ENCODE results near the gene AP4B1.
"Not testable (repeated sequence)": the region's sequence is repeated elsewhere in the genome, so short reads cannot be mapped to it uniquely, and the experiment has no call there.

The AP4B1 gene

DNA sequence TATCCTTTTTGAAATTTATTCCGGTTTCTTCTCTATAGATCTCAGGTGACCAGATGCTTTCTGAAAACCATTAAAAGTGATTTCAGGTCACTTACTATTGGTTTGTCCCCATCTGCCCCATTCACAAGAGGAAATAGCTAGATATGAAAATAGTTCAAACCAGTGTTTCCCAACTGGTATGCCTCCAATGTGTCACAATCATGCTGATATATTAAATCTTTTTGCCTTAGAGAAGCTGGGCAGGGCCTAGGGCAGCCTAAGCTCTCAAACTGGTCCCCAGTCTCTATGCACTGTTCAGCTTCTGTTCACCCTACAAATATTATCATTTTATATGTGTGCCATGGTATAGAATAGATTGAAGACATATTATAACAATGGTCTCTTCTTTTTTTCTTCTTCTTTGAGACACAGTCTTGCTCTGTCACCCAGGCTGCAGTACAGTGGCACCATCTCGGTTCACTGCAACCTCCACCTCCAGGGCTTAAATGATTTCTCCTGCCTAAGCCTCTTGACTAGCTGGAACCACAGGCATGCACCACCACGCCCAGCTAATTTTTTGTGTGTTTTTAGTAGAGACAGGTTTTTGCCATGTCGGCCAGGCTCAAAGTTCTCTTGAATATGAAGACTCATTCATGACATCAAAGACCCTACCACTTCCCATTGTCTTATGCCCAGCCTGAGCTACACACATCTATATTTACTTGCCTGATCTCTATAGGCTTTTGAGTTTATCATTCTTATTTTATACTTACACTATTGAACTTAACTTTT is 48.8 kb downstream of the AP4B1 start:
- no peak for DNase-seq

DNA sequence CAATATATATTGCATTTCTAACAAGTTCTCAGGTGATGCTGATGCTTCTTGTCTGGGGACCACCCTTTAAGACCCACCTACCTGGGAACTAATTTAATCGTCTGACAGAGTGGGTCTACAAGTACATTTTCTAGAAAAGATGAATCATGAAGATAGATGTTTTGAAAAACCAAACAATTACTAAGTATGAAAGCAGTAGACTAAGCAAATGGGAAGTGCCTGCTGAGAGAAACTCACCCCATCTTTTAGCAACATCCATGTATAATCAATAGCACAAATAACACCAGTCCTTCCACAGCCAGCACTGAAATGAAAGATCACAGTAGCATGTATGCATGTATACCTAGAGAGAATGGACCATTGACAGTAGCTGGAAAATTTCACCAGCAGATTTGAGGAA is 50.4 kb downstream of the AP4B1 start:
- no peak for DNase-seq

DNA sequence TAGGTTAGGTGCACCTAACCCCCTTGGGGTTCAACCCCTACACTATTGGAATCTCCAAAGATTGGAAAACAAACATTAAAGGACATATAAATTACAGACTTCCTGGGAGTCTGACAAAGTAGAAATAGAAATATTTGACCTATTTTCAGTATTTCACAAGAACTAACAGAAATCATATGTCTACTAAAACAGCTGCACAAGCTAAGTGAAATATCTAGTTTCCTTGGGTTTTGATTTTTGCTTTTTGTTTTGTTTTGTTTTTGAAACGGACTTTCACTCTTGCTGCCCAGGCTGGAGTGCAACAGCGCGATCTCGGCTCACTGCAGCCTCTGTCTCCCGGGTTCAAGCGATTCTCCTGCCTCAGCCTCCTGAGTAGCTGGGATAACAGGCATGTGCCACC is 51.9 kb downstream of the AP4B1 start:
- DNase-seq = not testable (repeated sequence)

DNA sequence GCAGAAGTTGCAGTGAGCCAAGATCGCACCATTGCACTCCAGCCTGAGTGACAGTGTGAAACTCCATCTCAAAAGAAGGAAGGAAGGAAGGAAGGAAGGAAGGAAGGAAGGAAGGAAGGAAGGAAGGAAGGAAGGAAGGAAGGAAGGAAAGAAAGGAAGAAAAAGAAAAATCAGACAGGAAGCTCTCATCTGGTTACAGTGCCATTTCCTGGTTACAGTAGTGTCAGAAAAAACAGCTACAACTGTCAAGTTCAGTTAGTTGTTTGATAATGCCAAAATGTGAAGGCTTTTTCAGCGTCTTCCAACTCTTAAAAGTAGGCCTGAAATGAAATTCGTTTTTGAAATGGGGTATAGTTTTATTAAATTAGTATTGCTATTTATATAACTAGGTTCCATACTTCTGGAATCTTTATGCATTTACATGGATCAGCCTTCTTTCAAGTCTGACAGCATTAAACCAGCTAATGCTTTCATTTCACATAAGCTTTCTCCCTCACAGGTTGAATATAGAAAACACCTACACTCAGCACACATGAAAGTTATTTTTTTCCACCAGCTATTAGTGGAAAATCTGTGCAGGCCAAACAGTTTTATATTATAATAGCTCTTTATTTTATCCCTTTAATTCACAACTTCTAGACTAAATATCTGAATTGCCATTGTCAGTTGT is 54.3 kb downstream of the AP4B1 start:
- DNase-seq = no peak

DNA sequence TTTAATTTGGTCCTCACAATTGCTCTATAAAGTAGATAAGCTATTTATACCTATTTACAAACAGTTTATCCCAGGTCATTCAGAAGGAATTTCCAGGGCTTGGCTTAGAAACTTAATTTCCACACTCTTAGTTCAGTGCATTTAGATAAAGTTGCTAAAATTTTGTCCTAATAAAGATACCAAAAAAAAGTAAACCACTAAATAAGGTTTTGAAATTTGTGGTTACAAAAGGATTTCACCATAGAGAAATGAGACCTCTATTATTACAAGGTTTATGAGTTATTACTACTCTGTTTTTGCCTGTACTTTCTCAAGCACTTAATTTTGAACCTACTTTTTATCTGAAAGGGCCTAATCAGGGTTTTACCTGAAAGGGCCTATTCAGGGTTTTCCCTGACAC is 55.5 kb downstream of the AP4B1 start:
- DNase-seq = no peak

DNA sequence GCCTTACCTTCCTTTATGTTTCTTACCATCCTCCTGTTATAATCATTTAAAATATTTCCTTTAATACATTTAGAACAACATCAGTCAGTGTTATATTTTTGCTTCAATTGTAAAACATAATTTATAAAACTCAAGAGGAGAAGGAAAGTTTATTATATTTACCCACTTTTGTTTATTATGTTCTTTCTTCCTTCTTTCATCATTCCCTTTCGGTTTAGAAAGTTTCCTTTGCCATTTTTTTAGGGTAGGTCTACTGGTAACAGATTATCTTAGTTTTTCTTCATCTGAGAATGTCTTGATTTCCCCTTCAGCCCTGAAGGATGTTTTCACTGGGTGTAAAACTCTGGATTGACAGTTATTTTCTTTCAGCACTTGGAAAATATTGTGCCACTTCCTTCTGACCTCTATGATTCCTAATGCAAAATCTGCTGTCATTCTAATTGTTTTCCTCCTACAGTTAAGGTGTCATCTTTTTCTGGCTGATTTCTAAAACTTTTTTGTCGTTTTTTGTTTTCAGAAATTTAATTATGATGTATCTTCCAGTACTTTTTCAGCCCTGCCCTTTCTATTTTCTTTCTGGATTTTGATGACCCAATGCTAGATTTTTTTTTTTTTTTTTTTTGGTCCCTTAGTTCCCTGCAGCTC is 58.1 kb downstream of the AP4B1 start:
- DNase-seq = no peak
